AG04450 (cell line): ENCODE results near the gene LCN10. TPM values are rescaled to one million over a fixed set of nuclear protein-coding genes. Genes with fewer than 3 reads are reported as not detected.

Experiments
- CTCF ChIA-PET: fragments of 300-600, 350-600 bp; formaldehyde crosslinking; extraction: SDS; loops from one replicate; lab custom pipeline; 2022; ENCODE audit warnings: antibody characterized with exemption, inconsistent platforms; lab: Charles Lee
- POLR2A ChIA-PET: fragments of 350-600 bp; formaldehyde crosslinking; extraction: SDS; loops from one replicate; lab custom pipeline; 2021; ENCODE audit warnings: antibody characterized with exemption, inconsistent platforms; lab: Yijun Ruan, JAX
- DNase-seq: peaks from one replicate; pipeline ENCODE4 v3.0.0-alpha.2; 2011; ENCODE audit warnings: low read depth, low spot score
- H3K27ac ChIP-seq: one replicate; pipeline ENCODE4 v1.5.1; 2012; ENCODE audit warnings: low read depth, low read length, control low read depth
- H3K27me3 ChIP-seq: one replicate; pipeline ENCODE4 v1.6.0; 2012; ENCODE audit warnings: low read length; ENCODE audit not compliant: control insufficient read depth, insufficient read depth
- H3K4me3 ChIP-seq: 2 replicates; pipeline ENCODE4 v1.5.1; 2011; ENCODE audit warnings: mild to moderate bottlenecking, low read depth, low read length, control low read depth
- H3K9me3 ChIP-seq: 2 replicates; pipeline ENCODE4 v1.5.1; 2012; ENCODE audit warnings: low read length; ENCODE audit not compliant: control insufficient read depth, insufficient read depth
- polyA plus RNA-seq: library from polyadenylated mRNA; depleted of rRNA; stranded (reverse); fragments of >200 nt; gene quantifications from 2 replicates; pipeline ENCODE4 v1.2.3, GENCODE V29; 2011
- TF ChIP-seq, protein P1 (sequence below): IDR thresholded peaks from 2 replicates; pipeline ENCODE4 v1.5.1; 2011; ENCODE audit warnings: low read depth, low read length, control low read depth, inconsistent platforms

LCN10 gene
- polyA plus RNA-seq, 1 experiment = not detected

DNA sequence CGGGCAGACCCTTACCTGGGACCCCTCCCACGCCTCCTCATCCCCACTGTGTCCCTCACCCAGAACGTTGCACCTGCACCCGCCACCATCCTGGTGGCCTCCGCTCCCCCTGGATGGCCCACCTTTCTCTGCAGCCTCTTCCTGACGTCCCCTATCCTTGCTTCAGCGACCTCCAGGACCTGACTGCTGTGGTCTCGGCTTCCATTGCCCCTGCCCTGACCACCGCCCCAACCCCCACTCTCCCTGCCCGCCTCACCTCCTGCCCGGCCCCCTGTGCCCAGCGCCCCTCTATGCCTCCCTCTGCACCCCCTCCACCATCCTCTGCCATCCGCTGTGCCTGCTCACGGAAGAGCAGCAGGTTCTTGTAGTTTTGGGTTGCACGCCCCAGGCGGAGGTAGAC, 2.2 kb downstream of the LCN10 start:
- H3K4me3 ChIP-seq = no peak overlapping the region
- ChIA-PET CTCF (no interaction called here), POLR2A (interaction anchor here (1.1 to 1.7 kb wide), 2 partner anchors 12 kb away, joined by 3 to 10 read pairs; no protein-coding TSS in a partner anchor)
- peaks cover 10% of the 10 kb centered on the region; the same call in 1 of the 2 replicates for H3K9me3 ChIP-seq
- TF ChIP-seq, protein P1, sequence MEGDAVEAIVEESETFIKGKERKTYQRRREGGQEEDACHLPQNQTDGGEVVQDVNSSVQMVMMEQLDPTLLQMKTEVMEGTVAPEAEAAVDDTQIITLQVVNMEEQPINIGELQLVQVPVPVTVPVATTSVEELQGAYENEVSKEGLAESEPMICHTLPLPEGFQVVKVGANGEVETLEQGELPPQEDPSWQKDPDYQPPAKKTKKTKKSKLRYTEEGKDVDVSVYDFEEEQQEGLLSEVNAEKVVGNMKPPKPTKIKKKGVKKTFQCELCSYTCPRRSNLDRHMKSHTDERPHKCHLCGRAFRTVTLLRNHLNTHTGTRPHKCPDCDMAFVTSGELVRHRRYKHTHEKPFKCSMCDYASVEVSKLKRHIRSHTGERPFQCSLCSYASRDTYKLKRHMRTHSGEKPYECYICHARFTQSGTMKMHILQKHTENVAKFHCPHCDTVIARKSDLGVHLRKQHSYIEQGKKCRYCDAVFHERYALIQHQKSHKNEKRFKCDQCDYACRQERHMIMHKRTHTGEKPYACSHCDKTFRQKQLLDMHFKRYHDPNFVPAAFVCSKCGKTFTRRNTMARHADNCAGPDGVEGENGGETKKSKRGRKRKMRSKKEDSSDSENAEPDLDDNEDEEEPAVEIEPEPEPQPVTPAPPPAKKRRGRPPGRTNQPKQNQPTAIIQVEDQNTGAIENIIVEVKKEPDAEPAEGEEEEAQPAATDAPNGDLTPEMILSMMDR = no peak
- peaks cover 56% of the 10 kb centered on the region for H3K27me3 ChIP-seq
- no peak overlapping the region for H3K27ac ChIP-seq
- no peak for DNase-seq

DNA sequence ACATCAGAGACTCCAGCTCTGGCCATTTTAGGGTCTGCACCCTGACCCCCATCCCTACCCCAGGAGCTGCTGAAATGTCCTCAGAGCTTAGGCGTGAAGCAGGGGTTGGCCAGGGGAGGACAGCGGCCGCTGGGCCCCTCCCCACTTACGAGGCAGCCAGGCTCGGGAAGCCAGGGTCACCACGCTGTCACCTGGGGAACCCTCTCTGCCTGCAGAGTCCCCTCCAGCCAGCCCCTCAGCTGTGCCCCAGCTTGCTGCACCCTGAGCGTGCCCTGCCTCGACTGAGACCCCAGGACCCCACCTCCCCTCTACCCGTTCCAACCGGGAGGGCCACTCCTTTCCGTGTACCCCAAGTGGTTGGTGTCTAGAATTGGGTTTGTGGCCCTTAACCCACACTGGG, 2.7 kb downstream of the LCN10 start:
- H3K27me3 ChIP-seq = peaks cover 56% of the 10 kb centered on the region
- ChIA-PET POLR2A (interaction anchor here (1.1 kb wide), 1 partner anchor 12 kb away, joined by 3 read pairs; no protein-coding TSS in a partner anchor), CTCF (no interaction called here)
- TF ChIP-seq, protein P1 = no peak
- peaks cover 10% of the 10 kb centered on the region; the same call in 1 of the 2 replicates for H3K9me3 ChIP-seq
- no peak overlapping the region for H3K4me3 ChIP-seq
- H3K27ac ChIP-seq = no peak overlapping the region
- no peak for DNase-seq

DNA sequence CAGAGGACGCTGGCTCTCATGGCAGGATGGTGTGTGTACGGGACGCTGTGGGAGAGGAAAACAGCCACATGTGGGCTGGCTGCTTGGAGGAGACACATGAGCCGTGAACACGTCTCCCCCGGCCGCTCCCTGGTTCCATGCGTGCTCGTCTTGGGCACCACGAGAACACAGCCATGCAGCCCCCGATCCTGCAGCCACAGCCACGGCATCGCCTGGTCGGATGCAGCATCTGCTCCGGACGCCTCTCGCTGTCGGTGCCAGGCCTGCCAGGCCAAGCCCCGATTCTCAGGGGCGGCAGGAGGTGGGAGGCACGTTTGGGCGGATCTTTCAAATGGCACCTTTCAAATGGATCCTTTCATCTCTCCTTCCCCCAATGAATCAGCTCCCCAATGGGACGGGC, 3.2 kb downstream of the LCN10 start:
- no peak for DNase-seq
- Histone ChIP-seq H3K27me3 (peaks cover 56% of the 10 kb centered on the region), H3K27ac (no peak overlapping the region), H3K9me3 (peaks cover 10% of the 10 kb centered on the region; the same call in 1 of the 2 replicates), H3K4me3 (no peak overlapping the region)
- CTCF ChIA-PET = no interaction called here
- TF ChIP-seq, protein P1 = no peak
- POLR2A ChIA-PET = interaction anchor here (1.1 kb wide), 1 partner anchor 11 kb away, joined by 3 read pairs; no protein-coding TSS in a partner anchor

DNA sequence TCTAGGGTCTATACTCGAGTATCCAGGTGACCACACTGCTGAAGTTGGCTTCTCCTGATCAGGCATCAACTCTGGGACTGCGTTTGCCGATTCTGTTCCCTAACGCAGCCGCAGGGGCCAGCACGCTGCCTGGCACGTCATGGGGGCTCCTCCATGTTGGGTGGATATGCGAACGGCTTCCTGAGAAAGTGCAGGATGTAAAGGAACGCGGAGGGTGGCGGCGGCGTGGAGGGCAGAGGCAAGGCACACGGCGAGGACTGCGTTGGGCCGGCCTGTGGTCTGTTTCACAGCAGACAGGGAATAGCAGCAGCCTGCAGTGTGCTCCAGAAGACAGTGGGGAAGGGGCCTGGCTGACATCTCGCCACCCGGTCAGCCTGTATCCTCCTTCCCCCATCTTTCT, 3.8 kb downstream of the LCN10 start:
- ChIA-PET POLR2A (interaction anchor here (1.7 kb wide), 1 partner anchor 11 kb away, joined by 7 read pairs; no protein-coding TSS in a partner anchor), CTCF (no interaction called here)
- H3K9me3 ChIP-seq = peaks cover 10% of the 10 kb centered on the region; the same call in 1 of the 2 replicates
- H3K4me3 ChIP-seq = no peak overlapping the region
- H3K27me3 ChIP-seq = peaks cover 53% of the 10 kb centered on the region
- DNase-seq = no peak
- TF ChIP-seq, protein P1 = no peak
- H3K27ac ChIP-seq = no peak overlapping the region

DNA sequence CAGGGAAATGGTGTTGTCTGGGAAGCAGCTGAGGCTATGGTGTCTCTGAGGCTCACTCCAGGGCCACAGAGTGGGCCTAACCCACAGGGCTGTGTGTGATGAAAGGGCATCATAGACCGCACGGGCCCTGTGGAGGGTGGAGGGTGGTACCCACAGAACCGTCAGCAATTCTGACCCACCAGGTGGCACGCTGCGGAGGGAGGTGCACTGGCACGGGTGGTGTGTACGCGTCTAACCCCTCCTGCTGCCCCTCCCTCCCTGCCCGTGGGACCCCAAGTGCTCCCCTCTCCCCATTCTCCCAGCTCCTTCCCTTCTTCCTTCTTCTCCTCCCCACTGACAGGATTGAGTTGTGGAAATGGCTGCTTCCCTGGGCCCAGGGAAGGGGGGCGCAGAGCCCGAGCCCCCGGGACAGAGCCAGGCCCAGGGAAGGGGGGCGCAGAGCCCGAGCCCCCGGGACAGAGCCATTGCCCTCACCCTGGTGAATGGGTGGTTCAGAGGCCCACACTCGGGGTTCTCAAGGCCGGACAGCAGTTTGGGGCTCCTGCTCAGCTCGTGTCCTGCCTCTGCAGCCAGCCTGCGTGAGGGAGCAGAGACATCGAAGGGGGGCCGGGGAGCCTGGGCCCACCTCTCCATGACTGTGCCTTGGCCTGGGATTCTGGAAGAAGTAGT, 6.8 kb downstream of the LCN10 start:
- Histone ChIP-seq H3K27me3 (peaks cover 29% of the 10 kb centered on the region), H3K9me3 (peaks cover 10% of the 10 kb centered on the region; the same call in 1 of the 2 replicates), H3K4me3 (no peak overlapping the region), H3K27ac (no peak overlapping the region)
- no peak for DNase-seq
- ChIA-PET POLR2A (no interaction called here), CTCF (interaction anchor here (0.6 kb wide), 1 partner anchor 65 kb away, joined by 3 read pairs; no protein-coding TSS in a partner anchor)
- TF ChIP-seq, protein P1 = no peak
